ENCODE data around the gene TBC1D5. TPM values are rescaled to one million over a fixed set of nuclear protein-coding genes. Genes with fewer than 3 reads are reported as not detected.
"Not testable (repeated sequence)": the region's sequence is repeated elsewhere in the genome, so short reads cannot be mapped to it uniquely, and the experiment has no call there.

TBC1D5 gene
- total RNA-seq, 1 donor from 2014 or later: 75.6 TPM

GRCh38 chr3:17619968-17620367 lies 122.5 kb downstream of the TBC1D5 start:
- no peak for TF ChIP-seq CTCF (IDR thresholded peaks at IDR 0.05)
- DNase-seq: no peak
- intact Hi-C loops (cut with DNase I): no loop called here
- no peak overlapping the region for H3K27ac ChIP-seq
- no peak for ATAC-seq
- no peaks in the 10 kb centered on the region for H3K9me3 ChIP-seq
- H3K4me1 ChIP-seq: no peaks in the 10 kb centered on the region
- no peak overlapping the region for H3K4me3 ChIP-seq
- peaks cover 19% of the 10 kb centered on the region for H3K36me3 ChIP-seq
- H3K27me3 ChIP-seq (ENCODE audit: low read depth): no peaks in the 10 kb centered on the region

- DNase-seq; H3K4me3 ChIP-seq; intact Hi-C loops (cut with DNase I); H3K27ac ChIP-seq; H3K9me3 ChIP-seq; H3K4me1 ChIP-seq; H3K27me3 ChIP-seq (ENCODE audit: low read depth); ATAC-seq; H3K36me3 ChIP-seq: not testable (repeated sequence)
Observed at GRCh38 chr3:17613017-17613416, 129.4 kb downstream of the TBC1D5 start.

GRCh38 chr3:17607905-17608304 lies 134.5 kb downstream of the TBC1D5 start:
- Histone ChIP-seq H3K27me3 (ENCODE audit: low read depth) (no peaks in the 10 kb centered on the region), H3K36me3 (no peaks in the 10 kb centered on the region), H3K9me3 (no peaks in the 10 kb centered on the region), H3K27ac (no peak overlapping the region), H3K4me1 (no peaks in the 10 kb centered on the region), H3K4me3 (no peak overlapping the region)
- intact Hi-C loops (cut with DNase I): no loop called here
- DNase-seq: no peak
- no peak for ATAC-seq
- TF ChIP-seq CTCF (IDR thresholded peaks at IDR 0.05): no peak

- TF ChIP-seq CTCF (IDR thresholded peaks at IDR 0.05): no peak
- DNase-seq: no peak
- intact Hi-C loops (cut with DNase I): no loop called here
Observed at GRCh38 chr3:17605934-17606333, 136.5 kb downstream of the TBC1D5 start.

GRCh38 chr3:17605032-17605431 lies 137.4 kb downstream of the TBC1D5 start:
- DNase-seq (no peak), ATAC-seq (no peak)
- Histone ChIP-seq H3K4me1 (no peaks in the 10 kb centered on the region), H3K4me3 (no peak overlapping the region), H3K9me3 (no peaks in the 10 kb centered on the region), H3K27me3 (ENCODE audit: low read depth) (no peaks in the 10 kb centered on the region), H3K36me3 (no peaks in the 10 kb centered on the region), H3K27ac (no peak overlapping the region)
- TF ChIP-seq CTCF (IDR thresholded peaks at IDR 0.05): no peak
- intact Hi-C loops (cut with DNase I): no loop called here

More at GRCh38 chr3:17605934-17606333, 136.5 kb downstream of the TBC1D5 start:
- no peak overlapping the region for H3K27ac ChIP-seq
- no peaks in the 10 kb centered on the region for H3K27me3 ChIP-seq (ENCODE audit: low read depth)
- no peak overlapping the region for H3K4me3 ChIP-seq
- H3K36me3 ChIP-seq: no peaks in the 10 kb centered on the region
- ATAC-seq: no peak
- no peaks in the 10 kb centered on the region for H3K9me3 ChIP-seq
- no peaks in the 10 kb centered on the region for H3K4me1 ChIP-seq

- Histone ChIP-seq H3K27me3 (ENCODE audit: low read depth) (no peaks in the 10 kb centered on the region), H3K27ac (no peak overlapping the region), H3K4me1 (no peaks in the 10 kb centered on the region), H3K9me3 (peaks cover 9% of the 10 kb centered on the region), H3K4me3 (no peak overlapping the region), H3K36me3 (no peaks in the 10 kb centered on the region)
- DNase-seq: no peak
- intact Hi-C loops (cut with DNase I): no loop called here
- no peak for ATAC-seq
- no peak for TF ChIP-seq CTCF (IDR thresholded peaks at IDR 0.05)
Observed at GRCh38 chr3:17602126-17602525, 140.3 kb downstream of the TBC1D5 start.
